ENCODE data around the gene MEA1. TPM values are rescaled to one million over a fixed set of nuclear protein-coding genes. Genes with fewer than 3 reads are reported as not detected.

The MEA1 gene
- total and polyA plus RNA-seq, 2 of the 4 experiments (the other 2 are of a cell fraction), result 116 to 126 TPM

GRCh38 chr6:43034190-43034525 lies 20.4 kb upstream of the MEA1 start:
- Histone ChIP-seq H3K9me3 (ENCODE audit: control insufficient read depth, insufficient read depth, low read length) (no peaks in the 10 kb centered on the region), H3K56ac (ENCODE audit: extremely low read depth, insufficient read depth, low read length) (no peak overlapping the region), H2AFZ (replicated peaks; ENCODE audit: low read length, poor library complexity) (no peak overlapping the region), H4K8ac (ENCODE audit: low read depth in 2 of 2, low read length in 2 of 2) (no peak overlapping the region), H3K23ac (ENCODE audit: low read depth, low read length) (no peak overlapping the region), H2BK20ac (ENCODE audit: low read depth, low read length) (no peak overlapping the region), H3K14ac (replicated peaks; ENCODE audit: low read depth, low read length) (no peak overlapping the region), H2AK5ac (ENCODE audit: low read depth, low read length) (no peak overlapping the region), H2BK5ac (ENCODE audit: low read depth, low read length, poor library complexity, severe bottlenecking) (no peak overlapping the region), H3K4ac (ENCODE audit: low read depth, low read length) (no peak overlapping the region), H2AK9ac (replicated peaks; ENCODE audit: low read depth, low read length, poor library complexity) (no peak overlapping the region), H3K79me1 (ENCODE audit: low read depth in 1 of 2, low read length in 2 of 2) (peaks cover 7 to 12% of the 10 kb centered on the region in 2 experiments; a peak in 2 of 4 replicates), H4K20me1 (ENCODE audit: insufficient read depth, low read length) (peaks cover 4% of the 10 kb centered on the region; the same call in 1 of the 2 replicates), H3K27ac (ENCODE audit: insufficient read depth, low read length) (no peak overlapping the region), H4K5ac (ENCODE audit: low read depth, low read length) (no peak overlapping the region; the same call in 1 of the 2 replicates), H3K4me1 (ENCODE audit: control insufficient read depth, insufficient read depth, low read length) (no peaks in the 10 kb centered on the region), H3K9ac (ENCODE audit: low read depth, low read length) (no peak overlapping the region), H4K91ac (ENCODE audit: insufficient read depth, low read depth, low read length) (no peak overlapping the region), H2BK120ac (ENCODE audit: low read depth, low read length) (no peak overlapping the region), H3K4me2 (ENCODE audit: low read depth, low read length) (no peak overlapping the region), H2BK15ac (ENCODE audit: low read depth, low read length) (no peak overlapping the region), H3K27me3 (ENCODE audit: control insufficient read depth, insufficient read depth, low read length) (no peaks in the 10 kb centered on the region), H3K36me3 (ENCODE audit: control insufficient read depth, insufficient read depth, low read length) (peaks cover 59% of the 10 kb centered on the region), H3K4me3 (ENCODE audit: insufficient read depth, low read depth, low read length) (no peak overlapping the region), H3K9me1 (ENCODE audit: insufficient read depth, low read length) (no peaks in the 10 kb centered on the region), H3K18ac (ENCODE audit: low read depth, low read length) (no peak overlapping the region)
- ChIA-PET POLR2A (ENCODE audit: unreplicated experiment) (no interaction called here), CTCF (no interaction called here)
- 100% methylated on average over 1 of the region's 2 CpGs; no CpG with 5 or more reads in 1 of the 2 experiments for WGBS, 2 experiments (ENCODE audit: extremely low coverage in 2 of 2, insufficient read length in 1 of 2)
- no TSS peak for BruUV-seq (replicated peaks)
- dilution Hi-C loops (cut with HindIII; ENCODE audit: low sequenced_read_pairs, unreplicated experiment), result no loop called here
- DNase-seq (no peak), ATAC-seq (ENCODE audit: low read depth) (no peak)
- TF ChIP-seq BHLHE40 (IDR thresholded peaks at IDR 0.05; ENCODE audit: low read depth, low read length), result no peak
- TF ChIP-seq SMC3 (IDR thresholded peaks at IDR 0.05; ENCODE audit: low read depth, low read length), result no peak
- TF ChIP-seq MAFK (IDR thresholded peaks at IDR 0.05; ENCODE audit: low read depth, low read length), result no peak
- TF ChIP-seq MAZ (IDR thresholded peaks at IDR 0.05; ENCODE audit: borderline replicate concordance, low read depth, low read length), result no peak
- no peak for TF ChIP-seq CEBPB (IDR thresholded peaks at IDR 0.05; ENCODE audit: low read depth, low read length)
- TF ChIP-seq CTCF (conservative IDR thresholded peaks at IDR 0.05; ENCODE audit: low read depth, low read length), result no peak
- TF ChIP-seq RCOR1 (IDR thresholded peaks at IDR 0.05; ENCODE audit: insufficient replicate concordance, low read length), result no peak
- no peak for TF ChIP-seq NFE2L2 (IDR thresholded peaks at IDR 0.05; ENCODE audit: low read depth, low read length)
- intact Hi-C loops (cut with micrococcal nuclease), result no loop called here
- in situ Hi-C loops (cut with MboI; ENCODE audit: low sequenced_read_pairs), result no loop called here

Data from IMR-90 (cell line).